Keratinocyte (primary cell): Measurements from ENCODE around the gene GGA1.

Experiments used
- CTCF ChIP-seq, 3 experiments: IDR thresholded peaks in 1 of 3; conservative IDR thresholded peaks in 1 of 3; optimal IDR thresholded peaks in 1 of 3; 2 replicates in 2 of 3; 3 replicates in 1 of 3; pipeline versions ENCODE3 to v1.5.1; 2011; ENCODE audit warnings: low read length in 3 of 3, mild to moderate bottlenecking in 3 of 3, moderate library complexity in 2 of 3, control low read depth in 1 of 3, inconsistent platforms in 1 of 3; ENCODE audit not compliant: insufficient read depth in 2 of 3; ENCODE audit errors: extremely low read depth in 1 of 3
- EZH2 ChIP-seq: IDR thresholded peaks from one replicate; pipeline ENCODE4 v1.6.1; 2012; ENCODE audit warnings: inconsistent platforms, mild to moderate bottlenecking, low read length, moderate library complexity

DNA sequence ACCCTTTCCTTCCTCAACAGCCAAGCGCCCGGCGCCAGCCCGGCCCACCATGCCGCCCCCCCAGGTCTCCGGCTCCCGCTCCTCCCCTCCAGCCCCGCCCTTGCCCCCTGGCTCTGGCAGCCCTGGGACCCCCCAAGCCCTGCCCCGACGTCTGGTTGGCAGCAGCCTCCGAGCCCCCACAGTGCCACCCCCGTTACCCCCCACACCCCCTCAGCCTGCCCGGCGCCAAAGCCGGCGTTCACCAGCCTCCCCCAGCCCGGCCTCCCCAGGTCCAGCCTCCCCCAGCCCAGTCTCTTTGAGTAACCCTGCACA is 46.6 kb downstream of the GGA1 start:
- TF ChIP-seq CTCF (optimal IDR thresholded peaks at IDR 0.05 in 1 of 3, IDR thresholded peaks at IDR 0.05 in 1 of 3, conservative IDR thresholded peaks at IDR 0.05 in 1 of 3; ENCODE audit: extremely low read depth in 1 of 3, insufficient read depth in 2 of 3, low read length in 3 of 3): no peak
- TF ChIP-seq EZH2: no peak
